Bronchial epithelial cell (primary cell): ENCODE data around the gene IGFBP5. TPM values are rescaled to one million over a fixed set of nuclear protein-coding genes. Genes with fewer than 3 reads are reported as not detected.
A peak's percentile ranks its signal among the peaks of the same experiment; 100 is the strongest.

Experiments used
- DNase-seq: peaks from one replicate; pipeline ENCODE4 v3.0.0-alpha.2; 2010; ENCODE audit warnings: low read depth
- FAIRE-seq: peaks from 2 replicates; lab custom pipeline; 2011; peaks lifted over from hg19 to GRCh38; lab: Jason Lieb, UNC
- H3K27me3 ChIP-seq: 2 replicates; pipeline ENCODE4 v1.5.1; 2011; ENCODE audit warnings: low read length; ENCODE audit not compliant: control insufficient read depth, insufficient read depth
- H3K36me3 ChIP-seq: 2 replicates; pipeline ENCODE4 v1.5.1; 2011; ENCODE audit warnings: low read length; ENCODE audit not compliant: control insufficient read depth, insufficient read depth
- H3K4me3 ChIP-seq: 2 replicates; pipeline ENCODE4 v1.5.1; 2011; ENCODE audit warnings: mild to moderate bottlenecking, low read depth, low read length, control low read depth
- total RNA-seq: library from RNA; depleted of rRNA; stranded (reverse); fragments of >200 nt; gene quantifications from 2 replicates; pipeline ENCODE4 v1.2.1, GENCODE V29; 2014
- TF ChIP-seq, protein P1 (sequence below): IDR thresholded peaks from 2 replicates; pipeline ENCODE4 v1.5.1; 2011; ENCODE audit warnings: mild to moderate bottlenecking, moderate library complexity, low read length, control low read depth, inconsistent platforms; ENCODE audit not compliant: insufficient read depth, severe bottlenecking

Gene IGFBP5
- total RNA-seq, 1 donor from 2014 or later: 9.2 TPM

DNA sequence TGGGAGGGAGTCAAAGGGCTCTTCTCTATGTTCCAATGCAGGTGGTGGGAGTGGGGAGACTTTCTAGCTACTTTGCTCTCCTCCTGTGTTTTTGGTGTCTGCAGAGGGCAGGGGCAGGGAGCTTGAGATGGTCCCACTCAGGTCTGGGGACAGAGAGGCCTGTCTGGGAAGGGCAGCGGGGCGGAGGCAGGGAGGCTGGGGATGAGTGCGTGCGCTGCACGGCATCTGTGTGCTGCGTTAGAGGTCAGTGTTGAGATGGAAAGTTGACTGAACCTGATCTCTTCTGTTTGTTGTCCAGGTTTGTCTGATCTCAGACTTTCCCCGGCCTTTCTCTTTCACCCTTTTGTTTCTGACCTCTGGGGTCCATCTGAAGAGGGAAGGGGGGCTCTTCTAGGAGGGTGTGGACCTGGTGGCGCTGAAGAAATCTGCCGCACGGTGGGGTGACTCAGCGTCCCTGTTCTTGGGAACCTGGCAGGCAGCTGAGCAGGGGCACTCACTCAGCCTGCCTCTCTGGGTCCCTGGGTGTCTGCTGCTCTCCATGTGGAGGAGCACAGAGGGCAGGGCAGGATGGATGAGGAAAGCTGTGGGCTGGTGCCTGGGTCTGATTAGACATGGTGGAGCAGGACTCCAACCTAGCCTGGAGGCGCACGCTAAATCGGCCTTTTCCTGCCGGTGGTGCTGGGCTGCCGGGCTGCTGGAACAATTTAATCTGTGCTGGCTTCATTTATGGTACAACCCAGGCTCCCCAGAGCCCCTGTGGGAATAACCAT lies 38.1 kb downstream of the IGFBP5 start:
- FAIRE-seq: no peak

GRCh38 chr2:216654528-216655052 lies 40.8 kb downstream of the IGFBP5 start:
- no peak for DNase-seq
- TF ChIP-seq, protein P1, sequence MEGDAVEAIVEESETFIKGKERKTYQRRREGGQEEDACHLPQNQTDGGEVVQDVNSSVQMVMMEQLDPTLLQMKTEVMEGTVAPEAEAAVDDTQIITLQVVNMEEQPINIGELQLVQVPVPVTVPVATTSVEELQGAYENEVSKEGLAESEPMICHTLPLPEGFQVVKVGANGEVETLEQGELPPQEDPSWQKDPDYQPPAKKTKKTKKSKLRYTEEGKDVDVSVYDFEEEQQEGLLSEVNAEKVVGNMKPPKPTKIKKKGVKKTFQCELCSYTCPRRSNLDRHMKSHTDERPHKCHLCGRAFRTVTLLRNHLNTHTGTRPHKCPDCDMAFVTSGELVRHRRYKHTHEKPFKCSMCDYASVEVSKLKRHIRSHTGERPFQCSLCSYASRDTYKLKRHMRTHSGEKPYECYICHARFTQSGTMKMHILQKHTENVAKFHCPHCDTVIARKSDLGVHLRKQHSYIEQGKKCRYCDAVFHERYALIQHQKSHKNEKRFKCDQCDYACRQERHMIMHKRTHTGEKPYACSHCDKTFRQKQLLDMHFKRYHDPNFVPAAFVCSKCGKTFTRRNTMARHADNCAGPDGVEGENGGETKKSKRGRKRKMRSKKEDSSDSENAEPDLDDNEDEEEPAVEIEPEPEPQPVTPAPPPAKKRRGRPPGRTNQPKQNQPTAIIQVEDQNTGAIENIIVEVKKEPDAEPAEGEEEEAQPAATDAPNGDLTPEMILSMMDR: no peak
- no peak for FAIRE-seq
- Histone ChIP-seq H3K27me3 (no peaks in the 10 kb centered on the region), H3K4me3 (no peak overlapping the region), H3K36me3 (no peaks in the 10 kb centered on the region)

More for the DNA sequence above, 38.1 kb downstream of the IGFBP5 start:
- Histone ChIP-seq H3K27me3 (no peaks in the 10 kb centered on the region), H3K36me3 (peaks cover 3% of the 10 kb centered on the region), H3K4me3 (no peak overlapping the region)
- peak; percentile 47 for DNase-seq
- TF ChIP-seq, protein P1: no peak

- TF ChIP-seq, protein P1: no peak
- no peaks in the 10 kb centered on the region for H3K27me3 ChIP-seq
- FAIRE-seq: no peak
- H3K36me3 ChIP-seq: no peaks in the 10 kb centered on the region
- no peak overlapping the region for H3K4me3 ChIP-seq
- no peak for DNase-seq
These were observed 41.4 kb downstream of the IGFBP5 start for GRCh38 chr2:216653931-216654365.

- no peak for FAIRE-seq
These were observed 42.1 kb downstream of the IGFBP5 start for GRCh38 chr2:216653093-216653799.

DNA sequence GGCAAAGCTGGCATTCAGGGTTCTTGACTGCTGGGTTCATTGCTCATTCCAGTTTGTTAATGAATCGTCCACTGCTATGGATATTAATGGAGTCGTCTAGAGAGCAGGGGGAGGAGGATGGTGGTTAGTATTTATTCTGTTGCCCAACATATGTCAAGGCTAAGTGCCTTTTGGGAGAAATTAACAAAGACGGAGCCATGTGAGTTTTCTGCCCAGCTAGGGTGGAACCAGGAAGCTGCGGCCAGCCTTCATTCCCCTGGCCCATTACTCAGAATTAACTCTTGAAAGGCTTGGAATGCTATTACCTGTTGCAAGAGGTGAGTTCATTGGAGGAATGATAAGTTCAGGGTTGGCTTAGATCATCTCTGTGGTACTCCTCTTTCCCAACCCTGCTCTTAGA lies 42.8 kb downstream of the IGFBP5 start:
- FAIRE-seq (peak; percentile 7), DNase-seq (peak; percentile 90)
- no peaks in the 10 kb centered on the region for H3K36me3 ChIP-seq
- H3K27me3 ChIP-seq: no peaks in the 10 kb centered on the region
- TF ChIP-seq, protein P1: no peak
- no peak overlapping the region for H3K4me3 ChIP-seq

More at GRCh38 chr2:216653093-216653799, 42.1 kb downstream of the IGFBP5 start:
- Histone ChIP-seq H3K36me3 (no peaks in the 10 kb centered on the region), H3K4me3 (no peak overlapping the region), H3K27me3 (no peaks in the 10 kb centered on the region)
- TF ChIP-seq, protein P1: no peak
- no peak for DNase-seq
